ENCODE results near the gene DAGLA. TPM values are rescaled to one million over a fixed set of nuclear protein-coding genes. Genes with fewer than 3 reads are reported as not detected.
A peak's percentile ranks its signal among the peaks of the same experiment; 100 is the strongest.

Gene DAGLA
- total RNA-seq, 1 donor from 2014 or later = 1.1 TPM

- H3K79me2 ChIP-seq (ENCODE audit: low read depth) = no peaks in the 10 kb centered on the region
- no peaks in the 10 kb centered on the region for H3K4me1 ChIP-seq
- no peak overlapping the region for H3K9ac ChIP-seq
- DNase-seq (ENCODE audit: low spot score) = no peak
- peaks cover 7% of the 10 kb centered on the region for H3F3A ChIP-seq (ENCODE audit: low read depth)
- Mint-ChIP-seq H3K27me3 (ENCODE audit: insufficient read depth, low read depth) (peaks cover 5% of the 10 kb centered on the region), H3K9me3 (no peaks in the 10 kb centered on the region), H3K4me1 (peaks cover 16% of the 10 kb centered on the region), H3K27ac (no peak overlapping the region), H3K4me3 (no peak overlapping the region), H3K36me3 (peaks cover 5% of the 10 kb centered on the region)
- no peaks in the 10 kb centered on the region for H3K27me3 ChIP-seq
- no peaks in the 10 kb centered on the region for H3K36me3 ChIP-seq
- no peak overlapping the region for H3K4me2 ChIP-seq
- H2AFZ ChIP-seq (replicated peaks) = no peak overlapping the region
- no peaks in the 10 kb centered on the region for H3K9me3 ChIP-seq (ENCODE audit: low read depth)
- no peaks in the 10 kb centered on the region for H4K20me1 ChIP-seq (ENCODE audit: low read depth)
- no peak overlapping the region for H3K4me3 ChIP-seq
- no peak for TF ChIP-seq CTCF (IDR thresholded peaks at IDR 0.05)
- TF ChIP-seq EZH2phosphoT487 (IDR thresholded peaks at IDR 0.05) = no peak
- no peak for TF ChIP-seq EZH2 (IDR thresholded peaks at IDR 0.05)
- no peak overlapping the region for H3K27ac ChIP-seq
These were observed 98.2 kb downstream of the DAGLA start for GRCh38 chr11:61778357-61778886.

- Histone ChIP-seq H3K4me2 (no peak overlapping the region), H3K9me3 (ENCODE audit: low read depth) (no peaks in the 10 kb centered on the region), H3K4me3 (no peak overlapping the region), H4K20me1 (ENCODE audit: low read depth) (no peaks in the 10 kb centered on the region), H3K79me2 (ENCODE audit: low read depth) (no peaks in the 10 kb centered on the region), H3K27me3 (no peaks in the 10 kb centered on the region), H2AFZ (replicated peaks) (no peak overlapping the region), H3K4me1 (no peaks in the 10 kb centered on the region), H3F3A (ENCODE audit: low read depth) (peaks cover 7% of the 10 kb centered on the region), H3K27ac (no peak overlapping the region), H3K9ac (no peak overlapping the region), H3K36me3 (no peaks in the 10 kb centered on the region)
- no peak overlapping the region for H3K4me3 Mint-ChIP-seq
- no peak for TF ChIP-seq EZH2 (IDR thresholded peaks at IDR 0.05)
- no peak for TF ChIP-seq CTCF (IDR thresholded peaks at IDR 0.05)
- no peak for TF ChIP-seq EZH2phosphoT487 (IDR thresholded peaks at IDR 0.05)
- peaks cover 7% of the 10 kb centered on the region for H3K36me3 Mint-ChIP-seq
- H3K27me3 Mint-ChIP-seq (ENCODE audit: insufficient read depth, low read depth) = peaks cover 5% of the 10 kb centered on the region
- H3K4me1 Mint-ChIP-seq = peaks cover 13% of the 10 kb centered on the region
- no peak overlapping the region for H3K27ac Mint-ChIP-seq
- no peaks in the 10 kb centered on the region for H3K9me3 Mint-ChIP-seq
- DNase-seq (ENCODE audit: low spot score) = no peak
These were observed 98.9 kb downstream of the DAGLA start for GRCh38 chr11:61778920-61779650.

DNA sequence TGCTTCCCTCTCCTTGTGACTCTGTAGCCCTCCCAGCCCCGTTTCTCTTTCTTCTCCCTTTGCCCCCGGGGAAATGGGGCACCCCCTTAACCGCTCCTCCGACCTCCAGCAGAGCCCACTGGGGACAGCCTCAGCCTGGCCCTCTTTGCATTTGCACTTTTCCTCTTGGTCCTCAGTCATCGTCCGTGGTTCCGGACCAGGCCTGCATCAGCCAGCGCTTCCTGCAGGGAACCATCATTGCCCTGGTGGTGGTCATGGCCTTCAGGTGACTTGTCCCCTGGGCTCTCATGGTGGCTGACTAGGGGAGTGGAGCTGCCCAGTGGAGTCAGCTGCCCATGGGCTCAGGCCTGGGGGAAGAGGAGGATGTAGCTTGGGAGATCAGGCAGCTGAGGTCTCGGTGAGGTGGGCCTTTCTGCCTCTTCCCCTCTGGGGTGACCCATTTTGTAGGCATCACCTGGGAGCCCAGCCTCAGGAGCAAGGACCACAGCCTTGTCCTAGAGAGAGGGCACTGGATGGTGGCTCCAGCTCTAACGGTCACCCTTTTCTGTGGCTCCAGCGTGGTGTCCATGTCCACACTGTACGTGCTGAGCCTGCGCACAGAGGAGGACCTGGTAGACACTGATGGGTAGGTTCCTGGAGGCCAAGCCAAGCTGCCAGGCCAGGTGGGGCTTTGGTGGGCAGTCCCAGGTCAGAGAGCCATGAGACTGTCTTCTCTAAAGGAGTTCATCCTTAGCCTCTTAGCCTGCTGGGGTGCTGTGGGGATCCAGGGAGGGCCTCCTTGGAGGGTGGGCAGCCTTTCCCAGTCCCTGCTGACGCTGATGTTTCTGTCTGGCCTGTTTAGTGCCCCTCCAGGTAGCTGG is 99.7 kb downstream of the DAGLA start:
- Mint-ChIP-seq H3K36me3 (peaks cover 8% of the 10 kb centered on the region), H3K27me3 (ENCODE audit: insufficient read depth, low read depth) (peaks cover 5% of the 10 kb centered on the region), H3K9me3 (no peaks in the 10 kb centered on the region), H3K4me3 (no peak overlapping the region), H3K4me1 (peaks cover 10% of the 10 kb centered on the region), H3K27ac (peak overlapping the region; percentile 63)
- no peaks in the 10 kb centered on the region for H3K4me1 ChIP-seq
- no peak for TF ChIP-seq EZH2phosphoT487 (IDR thresholded peaks at IDR 0.05)
- TF ChIP-seq EZH2 (IDR thresholded peaks at IDR 0.05) = no peak
- TF ChIP-seq CTCF (IDR thresholded peaks at IDR 0.05) = no peak
- H3K27me3 ChIP-seq = no peaks in the 10 kb centered on the region
- no peaks in the 10 kb centered on the region for H3K36me3 ChIP-seq
- H3F3A ChIP-seq (ENCODE audit: low read depth) = peaks cover 7% of the 10 kb centered on the region
- no peak overlapping the region for H3K4me2 ChIP-seq
- no peak overlapping the region for H3K27ac ChIP-seq
- H3K9ac ChIP-seq = no peak overlapping the region
- H3K79me2 ChIP-seq (ENCODE audit: low read depth) = no peaks in the 10 kb centered on the region
- H3K4me3 ChIP-seq = no peak overlapping the region
- H2AFZ ChIP-seq (replicated peaks) = no peak overlapping the region
- no peak for DNase-seq (ENCODE audit: low spot score)
- H4K20me1 ChIP-seq (ENCODE audit: low read depth) = no peaks in the 10 kb centered on the region
- H3K9me3 ChIP-seq (ENCODE audit: low read depth) = no peaks in the 10 kb centered on the region

All from neural progenitor cell (in vitro differentiated cells).